ENCODE measurements around the gene SLC34A3. TPM values are rescaled to one million over a fixed set of nuclear protein-coding genes. Genes with fewer than 3 reads are reported as not detected.

Gene SLC34A3
- polyA plus RNA-seq, 2 of the 4 experiments (the other 2 are of a cell fraction): 0.05 TPM; not detected in 1

DNA sequence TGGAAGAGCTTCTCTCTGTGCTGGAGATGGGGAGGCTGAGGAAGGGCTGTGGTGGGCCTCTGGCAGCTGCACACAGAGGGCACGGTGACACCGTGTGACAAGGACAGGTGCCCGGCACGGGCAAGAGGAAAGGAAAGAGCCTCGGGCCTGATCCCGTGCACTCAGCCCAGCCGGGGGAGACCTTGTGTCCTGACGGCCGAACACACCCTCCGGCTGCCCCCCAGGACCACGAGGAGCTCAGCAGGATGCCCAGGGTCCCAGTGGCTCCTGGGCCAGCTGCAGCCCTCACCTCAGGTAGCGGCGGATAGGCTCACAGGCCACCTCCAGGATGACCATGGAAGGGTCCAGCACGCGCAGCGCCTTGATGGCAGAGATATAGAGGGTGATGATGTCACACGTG, 47.9 kb upstream of the SLC34A3 start:
- TF ChIP-seq, protein P1, sequence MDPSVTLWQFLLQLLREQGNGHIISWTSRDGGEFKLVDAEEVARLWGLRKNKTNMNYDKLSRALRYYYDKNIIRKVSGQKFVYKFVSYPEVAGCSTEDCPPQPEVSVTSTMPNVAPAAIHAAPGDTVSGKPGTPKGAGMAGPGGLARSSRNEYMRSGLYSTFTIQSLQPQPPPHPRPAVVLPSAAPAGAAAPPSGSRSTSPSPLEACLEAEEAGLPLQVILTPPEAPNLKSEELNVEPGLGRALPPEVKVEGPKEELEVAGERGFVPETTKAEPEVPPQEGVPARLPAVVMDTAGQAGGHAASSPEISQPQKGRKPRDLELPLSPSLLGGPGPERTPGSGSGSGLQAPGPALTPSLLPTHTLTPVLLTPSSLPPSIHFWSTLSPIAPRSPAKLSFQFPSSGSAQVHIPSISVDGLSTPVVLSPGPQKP (IDR thresholded peaks at IDR 0.05; ENCODE audit: low read depth, low read length): no peak
- Histone ChIP-seq H3K4me2 (no peak overlapping the region), H3K4me3 (no peak overlapping the region), H3K4me1 (peaks cover 11% of the 10 kb centered on the region), H3K9me3 (no peaks in the 10 kb centered on the region), H3K27ac (no peak overlapping the region)
- CTCF ChIA-PET: interaction anchor here (0.8 to 1.7 kb wide), 7 partner anchors 8 to 115 kb away, joined by 3 to 7 read pairs (median 3); partner anchors contain the start of genes RNF224 and TMEM210
- FAIRE-seq (no peak), DNase-seq (ENCODE audit: low read depth in 1 of 2, low spot score in 1 of 2) (no peak), ATAC-seq (no peak)
- WGBS (ENCODE audit: missing lambda C conversion rate): 95% methylated on average over 12 of the region's 17 CpGs
- POLR2A ChIA-PET: no interaction called here

GRCh38 chr9:137183980-137184595, 46.6 kb upstream of the SLC34A3 start:
- ChIA-PET POLR2A (interaction anchor here (1.2 kb wide), 1 partner anchor 17 kb away, joined by 3 read pairs; the partner anchor contains the start of gene TPRN), CTCF (interaction anchor here (1.0 to 1.4 kb wide), 3 partner anchors 16 to 116 kb away, joined by 3 to 7 read pairs (median 3); partner anchors contain the start of gene RNF224)
- DNase-seq (ENCODE audit: low read depth in 1 of 2, low spot score in 1 of 2) (no peak), FAIRE-seq (no peak), ATAC-seq (no peak)
- 95% methylated on average over 23 of the region's 27 CpGs for WGBS (ENCODE audit: missing lambda C conversion rate)
- Histone ChIP-seq H3K4me1 (peaks cover 11% of the 10 kb centered on the region), H3K27ac (no peak overlapping the region), H3K4me3 (no peak overlapping the region), H3K9me3 (no peaks in the 10 kb centered on the region), H3K4me2 (no peak overlapping the region)
- TF ChIP-seq NPAS2 (CRISPR knock-in tag; IDR thresholded peaks at IDR 0.05; ENCODE audit: borderline replicate concordance) (no peak), E2F6 (IDR thresholded peaks at IDR 0.05; ENCODE audit: borderline replicate concordance, low read depth) (no peak), ATOH8 (CRISPR knock-in tag; IDR thresholded peaks at IDR 0.05; ENCODE audit: low read depth) (no peak), RFX5 (IDR thresholded peaks at IDR 0.05) (no peak), PHF8 (IDR thresholded peaks at IDR 0.05; ENCODE audit: borderline replicate concordance, low read depth) (no peak), CEBPB (IDR thresholded peaks at IDR 0.05) (no peak), ZNF302 (CRISPR knock-in tag; IDR thresholded peaks at IDR 0.05) (no peak), NR3C1 (IDR thresholded peaks at IDR 0.05) (no peak), TP53 (CRISPR knock-in tag; IDR thresholded peaks at IDR 0.05) (no peak), POLR2AphosphoS2 (conservative IDR thresholded peaks at IDR 0.05; ENCODE audit: low read length) (no peak), CTCF (IDR thresholded peaks at IDR 0.05) (no peak)
- TF ChIP-seq, protein P2, sequence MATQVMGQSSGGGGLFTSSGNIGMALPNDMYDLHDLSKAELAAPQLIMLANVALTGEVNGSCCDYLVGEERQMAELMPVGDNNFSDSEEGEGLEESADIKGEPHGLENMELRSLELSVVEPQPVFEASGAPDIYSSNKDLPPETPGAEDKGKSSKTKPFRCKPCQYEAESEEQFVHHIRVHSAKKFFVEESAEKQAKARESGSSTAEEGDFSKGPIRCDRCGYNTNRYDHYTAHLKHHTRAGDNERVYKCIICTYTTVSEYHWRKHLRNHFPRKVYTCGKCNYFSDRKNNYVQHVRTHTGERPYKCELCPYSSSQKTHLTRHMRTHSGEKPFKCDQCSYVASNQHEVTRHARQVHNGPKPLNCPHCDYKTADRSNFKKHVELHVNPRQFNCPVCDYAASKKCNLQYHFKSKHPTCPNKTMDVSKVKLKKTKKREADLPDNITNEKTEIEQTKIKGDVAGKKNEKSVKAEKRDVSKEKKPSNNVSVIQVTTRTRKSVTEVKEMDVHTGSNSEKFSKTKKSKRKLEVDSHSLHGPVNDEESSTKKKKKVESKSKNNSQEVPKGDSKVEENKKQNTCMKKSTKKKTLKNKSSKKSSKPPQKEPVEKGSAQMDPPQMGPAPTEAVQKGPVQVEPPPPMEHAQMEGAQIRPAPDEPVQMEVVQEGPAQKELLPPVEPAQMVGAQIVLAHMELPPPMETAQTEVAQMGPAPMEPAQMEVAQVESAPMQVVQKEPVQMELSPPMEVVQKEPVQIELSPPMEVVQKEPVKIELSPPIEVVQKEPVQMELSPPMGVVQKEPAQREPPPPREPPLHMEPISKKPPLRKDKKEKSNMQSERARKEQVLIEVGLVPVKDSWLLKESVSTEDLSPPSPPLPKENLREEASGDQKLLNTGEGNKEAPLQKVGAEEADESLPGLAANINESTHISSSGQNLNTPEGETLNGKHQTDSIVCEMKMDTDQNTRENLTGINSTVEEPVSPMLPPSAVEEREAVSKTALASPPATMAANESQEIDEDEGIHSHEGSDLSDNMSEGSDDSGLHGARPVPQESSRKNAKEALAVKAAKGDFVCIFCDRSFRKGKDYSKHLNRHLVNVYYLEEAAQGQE (IDR thresholded peaks at IDR 0.05): no peak
